Cardiac septum (tissue), 1 donor: ENCODE results near the gene SCGB1A1. TPM values are rescaled to one million over a fixed set of nuclear protein-coding genes. Genes with fewer than 3 reads are reported as not detected.
"Not testable (repeated sequence)": the region's sequence is repeated elsewhere in the genome, so short reads cannot be mapped to it uniquely, and the experiment has no call there.

Source experiments
- DNase-seq: peaks from one replicate; pipeline ENCODE4 v3.0.0-alpha.2; 2020; ENCODE audit warnings: low spot score
- intact Hi-C: fragments of 100-400 bp; cut with DNase I; formaldehyde crosslinking; loops from one replicate; pipeline ENCODE4 v1.14.0; 2022
- long read RNA-seq: library from polyadenylated mRNA; unstranded; transcript quantifications from one replicate; pipeline ENCODE4 v2.0.0, GENCODE V29; 2021
- total RNA-seq: library from RNA; stranded (reverse); fragmentation: NEBNext Ultra II Directional; extraction: Animal tissue kit (Norgen Biotek cat#: 25700); gene quantifications from one replicate; pipeline ENCODE4 v1.2.1, GENCODE V29; 2021
- donor health status: DM: no; HTN: no; CAD: no.

SCGB1A1 gene, protein sequence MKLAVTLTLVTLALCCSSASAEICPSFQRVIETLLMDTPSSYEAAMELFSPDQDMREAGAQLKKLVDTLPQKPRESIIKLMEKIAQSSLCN
- total RNA-seq = not detected
- long read RNA-seq = 0 reads

DNA sequence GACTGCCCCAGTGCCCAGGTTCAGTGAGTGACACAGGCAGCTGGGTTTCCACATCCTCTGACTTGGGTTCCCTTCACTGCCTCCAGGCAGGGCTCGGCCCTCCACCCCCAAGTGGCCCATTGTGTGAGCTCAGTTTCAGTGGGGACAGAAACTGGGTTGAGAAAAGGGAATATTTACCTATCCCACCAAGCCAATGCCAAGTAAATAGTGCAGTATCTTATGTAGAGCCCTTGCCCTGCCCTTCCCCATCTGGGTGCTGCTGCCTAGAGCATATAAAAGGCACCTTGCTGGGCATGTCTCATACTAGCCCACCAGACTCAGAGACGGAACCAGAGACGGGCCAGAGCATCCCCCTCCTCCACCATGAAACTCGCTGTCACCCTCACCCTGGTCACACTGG is at the start of gene SCGB1A1:
Gene SCGB1A1, plus strand, starts transcription at position 301 of the 400 bp plus-strand sequence. Its CDS starts 63 bp downstream, at position 364.
- DNase-seq = no peak

DNA sequence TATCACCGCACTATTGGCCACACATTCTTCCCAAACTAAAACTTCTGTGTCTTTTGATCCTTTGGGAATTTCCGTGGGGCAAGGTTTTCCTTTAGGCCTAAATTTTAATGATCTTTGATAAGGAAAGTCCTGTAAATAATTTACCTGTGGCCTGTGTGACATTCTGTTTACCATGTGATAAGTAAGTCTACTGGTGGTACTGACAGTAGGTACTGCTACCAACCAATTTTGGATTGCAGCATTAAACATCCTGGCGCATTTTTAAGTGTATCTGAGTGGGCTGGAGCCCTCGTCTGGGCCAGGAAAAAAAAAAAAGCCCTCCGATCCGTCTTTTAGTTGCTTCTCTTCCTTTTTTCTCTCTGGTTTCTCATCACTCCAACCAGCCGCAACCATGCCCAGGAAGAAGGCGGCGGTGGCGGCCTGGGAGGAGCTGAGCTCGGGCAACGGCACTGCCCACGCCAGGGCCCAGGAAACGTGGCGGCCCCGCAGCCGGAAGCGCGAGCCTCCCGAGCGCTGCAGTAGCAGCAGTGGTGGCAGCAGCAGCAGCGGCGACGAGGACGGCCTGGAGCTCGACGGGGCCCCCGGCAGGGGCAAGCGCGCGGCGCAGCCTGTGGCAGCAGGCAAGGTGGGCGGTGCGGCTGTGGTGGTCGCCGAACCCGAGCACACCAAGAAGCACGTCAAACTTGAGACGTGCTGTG is 47.9 kb upstream of the SCGB1A1 start:
- DNase-seq = no peak
- intact Hi-C loops = no loop called here

More for the DNA sequence above, at the start of gene SCGB1A1:
- intact Hi-C loops = no loop called here

DNA sequence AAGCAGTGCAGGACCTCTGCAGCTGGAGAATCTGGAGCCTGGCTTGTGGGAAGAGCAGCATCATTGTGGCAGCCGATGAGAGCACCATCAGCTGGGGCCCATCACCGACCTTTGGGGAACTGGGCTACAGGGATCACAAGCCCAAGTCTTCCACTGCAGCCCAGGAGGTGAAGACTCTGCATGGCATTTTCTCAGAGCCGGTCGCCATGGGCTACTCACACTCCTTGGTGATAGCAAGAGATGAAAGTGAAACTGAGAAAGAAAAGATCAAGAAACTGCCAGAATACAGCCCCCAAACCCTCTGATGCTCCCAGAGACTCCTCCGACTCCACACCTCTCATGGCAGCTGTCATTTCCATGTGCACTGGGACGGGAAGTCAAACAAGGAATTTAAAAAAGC is 46.0 kb upstream of the SCGB1A1 start:
- DNase-seq = no peak

DNA sequence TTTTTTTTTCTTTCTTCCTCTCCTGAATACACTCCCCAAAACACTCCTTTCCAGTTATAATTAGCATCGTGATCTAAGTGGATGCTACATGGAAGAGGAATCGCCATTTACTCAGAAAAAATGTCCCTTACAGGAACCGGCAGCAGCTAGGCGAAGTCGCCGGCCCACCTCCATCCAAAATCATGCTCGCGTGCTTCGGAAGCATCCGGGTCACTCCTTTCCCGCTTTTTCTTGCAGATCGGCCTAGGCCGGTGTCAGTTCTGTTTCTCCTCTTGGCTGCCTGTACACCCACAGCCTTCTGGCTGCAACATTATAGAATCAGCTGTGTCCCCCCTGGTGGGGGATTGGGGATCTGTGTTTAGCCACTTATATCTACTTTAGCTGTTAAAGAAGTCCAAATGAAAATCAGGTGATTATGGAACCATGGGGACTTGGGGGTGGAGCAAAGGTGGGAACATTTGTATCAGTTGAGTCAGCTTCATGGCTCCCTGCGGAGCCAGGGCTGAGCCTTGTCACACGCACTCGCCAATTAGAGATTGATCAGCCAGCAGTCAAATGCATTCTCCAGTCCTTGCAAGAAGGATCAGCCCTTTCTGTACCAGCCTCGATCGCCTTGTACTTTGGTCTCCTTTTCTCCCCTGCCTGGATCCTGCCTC is 45.2 kb upstream of the SCGB1A1 start:
- DNase-seq = no peak
- intact Hi-C loops = no loop called here

More for the DNA sequence above, 46.0 kb upstream of the SCGB1A1 start:
- intact Hi-C loops = no loop called here

DNA sequence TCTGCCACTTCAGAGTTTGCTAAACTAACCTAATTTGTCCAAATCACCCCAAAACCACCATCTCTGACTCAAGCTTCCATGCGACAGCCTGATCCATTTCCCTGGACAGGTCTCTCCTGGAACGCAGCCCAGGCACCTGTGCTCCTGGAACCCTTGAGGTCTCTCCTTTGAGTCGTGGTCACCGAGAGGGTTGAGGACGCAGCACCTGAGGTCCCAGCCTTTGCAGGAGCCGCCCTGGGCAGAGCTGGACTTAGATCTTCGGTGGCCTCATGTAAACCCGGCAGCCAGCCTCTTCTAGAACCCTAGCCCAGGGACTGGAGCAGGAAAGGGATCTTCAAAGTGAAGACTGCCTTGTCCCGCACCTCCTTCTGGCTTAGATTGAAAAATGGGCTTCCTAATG is 44.0 kb upstream of the SCGB1A1 start:
- intact Hi-C loops = loop anchor here (5.0 kb wide), 1 partner anchor 38 kb away; the partner anchor contains the start of gene ASRGL1
- DNase-seq = no peak

DNA sequence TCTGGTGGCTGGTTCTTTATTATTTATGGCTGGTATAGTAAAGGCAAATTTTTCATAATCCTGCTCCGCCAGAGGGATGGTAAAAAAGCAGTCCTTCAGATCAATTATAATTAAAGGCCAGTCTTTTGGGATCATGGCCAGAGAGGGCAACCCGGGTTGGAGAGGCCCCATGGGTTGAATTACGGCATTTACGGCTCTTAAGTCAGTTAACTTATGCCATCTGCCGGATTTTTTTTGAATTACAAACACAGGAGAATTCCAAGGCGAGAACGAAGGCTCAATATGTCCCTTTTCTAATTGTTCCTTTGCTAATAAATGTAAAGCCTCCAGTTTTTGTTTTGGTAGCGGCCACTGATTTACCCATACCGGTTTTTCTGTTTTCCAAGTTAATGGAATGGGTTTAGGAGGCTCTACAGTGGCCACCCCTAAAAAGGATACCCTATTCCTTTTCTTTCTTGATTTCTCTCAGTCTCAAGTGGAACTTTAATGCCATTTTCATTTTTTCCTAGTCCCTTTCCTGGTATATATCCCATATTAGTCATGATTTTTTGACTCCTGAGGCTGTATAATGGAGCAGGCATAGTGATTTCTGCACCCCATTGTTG is 40.3 kb upstream of the SCGB1A1 start:
- intact Hi-C loops = loop anchor here (5.0 kb wide), 1 partner anchor 41 kb away; the partner anchor contains the start of gene ASRGL1

DNA sequence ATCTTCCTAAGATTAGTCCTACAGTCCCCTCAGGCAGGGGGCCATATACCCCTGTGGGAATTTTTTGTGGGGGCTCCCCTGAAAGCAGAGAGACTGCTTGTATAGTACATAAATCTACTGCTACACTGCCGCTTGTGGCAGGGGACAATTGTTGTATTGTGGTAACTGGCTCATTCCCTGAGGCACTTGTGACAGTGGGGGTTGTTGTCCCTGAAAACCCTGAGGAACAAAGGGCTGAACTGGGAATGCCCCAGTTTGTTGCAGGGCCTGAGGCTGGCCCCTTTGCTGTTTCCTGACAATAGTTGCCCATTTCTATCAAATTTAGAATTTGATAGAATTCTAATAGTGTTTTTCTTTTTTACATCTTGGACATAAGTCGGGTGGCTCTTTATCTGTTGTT is 39.2 kb upstream of the SCGB1A1 start:
- intact Hi-C loops = loop anchor here (5.0 kb wide), 1 partner anchor 42 kb away; the partner anchor contains the start of gene ASRGL1
- DNase-seq = not testable (repeated sequence)

More for the DNA sequence above, 40.3 kb upstream of the SCGB1A1 start:
- not testable (repeated sequence) for DNase-seq

DNA sequence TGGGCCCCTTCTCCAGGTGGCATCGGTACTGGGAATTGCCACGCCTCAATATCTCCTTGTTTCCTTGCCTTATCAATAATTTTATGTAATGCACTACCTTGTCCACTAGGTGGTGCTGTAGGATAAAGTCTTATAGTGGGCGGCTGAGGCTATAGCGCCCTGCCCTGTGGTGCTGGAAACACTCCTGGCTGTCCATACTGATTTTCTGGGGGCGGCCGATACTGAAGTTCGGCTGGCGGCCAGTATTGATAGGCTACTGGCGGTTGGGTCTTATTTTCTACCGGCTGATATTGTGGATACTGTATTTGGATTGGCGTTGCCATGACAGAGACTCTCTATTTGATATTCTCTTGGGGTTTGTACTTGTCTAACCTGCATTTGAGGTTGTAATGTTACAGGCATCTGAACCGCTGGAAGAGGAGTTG is 38.0 kb upstream of the SCGB1A1 start:
- DNase-seq = not testable (repeated sequence)

DNA sequence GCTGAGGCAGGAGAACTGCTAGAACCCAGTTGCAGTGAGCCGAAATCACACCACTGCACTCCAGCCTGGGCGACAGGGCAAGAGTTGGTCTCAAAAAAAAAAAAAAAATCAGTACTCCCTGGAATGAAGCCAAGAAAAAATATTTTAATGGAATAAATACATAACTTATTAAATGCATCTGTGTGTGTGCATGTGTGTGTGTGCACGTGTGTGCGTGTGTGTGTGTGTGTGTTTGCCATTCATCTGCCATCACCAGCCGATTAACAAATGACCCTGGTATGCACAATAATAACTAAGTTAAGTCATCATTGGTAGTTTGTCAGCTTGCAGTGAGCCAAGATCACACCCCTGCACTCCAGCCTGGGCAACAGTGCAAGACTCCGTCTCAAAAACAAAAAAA is 35.0 kb upstream of the SCGB1A1 start:
- intact Hi-C loops = no loop called here
- no peak for DNase-seq

More for the DNA sequence above, 38.0 kb upstream of the SCGB1A1 start:
- intact Hi-C loops = not testable (repeated sequence)

DNA sequence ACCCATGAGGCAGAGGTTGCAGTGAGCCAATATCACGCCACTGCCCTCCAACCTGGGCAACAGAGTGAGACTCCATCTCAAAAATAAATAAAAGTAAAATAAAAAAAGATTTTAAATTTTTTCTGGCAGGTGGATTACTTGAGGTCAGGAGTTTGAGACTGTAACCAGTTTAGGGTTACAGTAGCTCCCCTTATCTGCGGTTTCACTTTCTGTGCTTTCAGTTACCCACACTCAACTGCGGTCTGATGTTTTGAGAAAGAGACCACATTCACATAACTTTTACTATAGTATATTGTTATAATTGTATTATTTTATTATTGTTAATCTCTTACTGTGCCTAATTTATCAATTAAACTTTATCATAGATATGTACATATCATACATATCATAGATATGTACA is 32.8 kb upstream of the SCGB1A1 start:
- intact Hi-C loops = not testable (repeated sequence)

DNA sequence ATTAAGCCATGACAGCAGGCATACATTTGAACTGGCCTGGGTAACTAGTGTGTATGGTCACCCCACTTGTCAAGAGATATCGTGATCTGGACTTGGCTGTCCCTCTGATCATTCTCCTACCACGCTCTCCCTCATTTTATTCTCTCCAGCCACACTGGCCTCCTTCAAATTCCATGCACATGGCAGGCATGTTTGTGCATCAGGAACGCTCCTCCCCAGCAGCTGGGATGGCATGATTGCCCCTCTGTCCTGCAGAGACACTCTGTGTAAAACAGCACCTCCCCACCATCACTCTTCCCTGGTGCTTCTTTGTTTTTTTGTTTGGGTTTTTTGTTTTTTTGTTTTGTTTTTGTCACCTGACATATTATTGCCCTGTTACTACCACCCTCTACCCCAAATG is 31.5 kb upstream of the SCGB1A1 start:
- intact Hi-C loops = no loop called here
- DNase-seq = no peak

More for the DNA sequence above, 32.8 kb upstream of the SCGB1A1 start:
- DNase-seq = not testable (repeated sequence)

DNA sequence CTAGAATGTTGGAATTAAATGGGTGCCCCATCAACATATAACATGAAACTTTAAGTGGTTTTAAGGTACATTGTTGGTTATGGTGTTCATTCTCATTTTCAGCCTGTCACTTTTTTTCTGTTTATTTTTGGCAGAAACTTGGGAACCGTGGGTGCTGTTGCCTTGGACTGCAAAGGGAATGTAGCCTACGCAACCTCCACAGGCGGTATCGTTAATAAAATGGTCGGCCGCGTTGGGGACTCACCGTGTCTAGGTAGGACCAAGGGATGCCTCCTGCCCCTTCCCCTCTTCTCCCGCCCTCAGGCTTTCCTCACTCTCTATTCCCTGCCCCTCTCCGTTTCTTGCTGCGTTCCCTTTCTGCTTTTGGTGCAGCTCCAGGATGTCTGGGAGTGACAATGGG is 29.8 kb upstream of the SCGB1A1 start:
- intact Hi-C loops = no loop called here
- DNase-seq = no peak

DNA sequence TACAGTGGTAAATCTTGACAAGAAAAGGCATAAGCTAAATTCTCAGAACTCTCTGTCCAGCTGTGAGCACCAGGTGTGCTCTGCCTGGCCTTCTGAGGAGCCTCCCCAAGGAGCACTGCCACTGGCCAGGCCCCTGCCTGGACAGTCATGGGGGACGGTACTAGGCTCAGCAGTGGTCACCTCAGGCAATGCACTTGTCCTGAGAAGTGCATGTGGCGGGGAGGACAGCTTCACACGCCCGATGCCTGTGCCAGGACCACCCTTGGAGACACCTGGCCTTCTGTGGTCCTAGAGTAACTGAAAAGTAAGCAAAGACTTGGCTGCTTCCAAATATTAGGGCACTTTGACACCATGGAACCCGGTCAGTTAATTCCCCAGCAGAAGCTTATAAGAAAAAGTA is 28.6 kb upstream of the SCGB1A1 start:
- intact Hi-C loops = no loop called here
- no peak for DNase-seq

DNA sequence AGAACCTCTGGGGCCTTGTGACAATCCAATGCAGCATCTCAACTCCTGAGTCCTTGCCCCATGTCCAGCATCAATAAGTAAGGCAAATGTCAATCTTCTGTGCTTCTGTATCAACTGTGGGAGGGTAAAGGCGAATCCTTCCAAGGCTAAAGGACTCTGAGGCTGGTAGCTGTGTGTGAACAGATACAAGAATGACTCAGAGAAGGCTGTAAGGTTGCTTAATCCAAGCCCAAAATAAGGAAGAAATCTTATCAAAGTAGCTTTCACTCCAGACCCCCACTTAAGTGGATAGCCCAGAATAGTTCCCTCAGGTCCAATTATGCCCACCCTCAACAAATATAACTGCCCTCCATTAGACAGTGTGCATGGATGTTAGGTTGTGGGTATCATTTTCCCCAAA is 28.1 kb upstream of the SCGB1A1 start:
- no peak for DNase-seq
- intact Hi-C loops = no loop called here

DNA sequence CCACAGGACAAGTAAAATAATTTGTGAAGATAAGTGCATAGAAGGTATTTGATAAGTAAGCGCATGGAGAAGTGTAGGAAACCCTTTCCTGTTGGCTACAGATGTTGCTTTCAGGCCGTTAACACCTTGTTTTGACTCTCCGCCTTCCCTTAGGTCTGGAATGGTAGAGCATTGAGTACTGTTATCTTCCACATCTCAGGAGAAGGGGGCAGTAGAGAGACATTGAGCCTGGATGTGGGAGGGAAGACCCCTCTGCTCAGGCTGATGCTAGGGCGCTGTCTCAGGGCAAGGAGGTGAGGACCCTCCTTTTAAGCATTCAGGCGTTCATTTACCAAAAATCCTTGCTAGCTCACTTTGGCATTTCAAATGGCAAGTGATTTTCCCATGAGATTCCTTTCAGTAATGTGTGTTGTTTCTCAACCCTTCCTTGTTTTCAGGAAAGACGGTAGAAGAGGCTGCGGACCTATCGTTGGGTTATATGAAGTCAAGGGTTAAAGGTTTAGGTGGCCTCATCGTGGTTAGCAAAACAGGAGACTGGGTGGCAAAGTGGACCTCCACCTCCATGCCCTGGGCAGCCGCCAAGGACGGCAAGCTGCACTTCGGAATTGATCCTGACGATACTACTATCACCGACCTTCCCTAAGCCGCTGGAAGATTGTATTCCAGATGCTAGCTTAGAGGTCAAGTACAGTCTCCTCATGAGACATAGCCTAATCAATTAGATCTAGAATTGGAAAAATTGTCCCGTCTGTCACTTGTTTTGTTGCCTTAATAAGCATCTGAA is 27.0 kb upstream of the SCGB1A1 start:
- intact Hi-C loops = no loop called here
- no peak for DNase-seq

DNA sequence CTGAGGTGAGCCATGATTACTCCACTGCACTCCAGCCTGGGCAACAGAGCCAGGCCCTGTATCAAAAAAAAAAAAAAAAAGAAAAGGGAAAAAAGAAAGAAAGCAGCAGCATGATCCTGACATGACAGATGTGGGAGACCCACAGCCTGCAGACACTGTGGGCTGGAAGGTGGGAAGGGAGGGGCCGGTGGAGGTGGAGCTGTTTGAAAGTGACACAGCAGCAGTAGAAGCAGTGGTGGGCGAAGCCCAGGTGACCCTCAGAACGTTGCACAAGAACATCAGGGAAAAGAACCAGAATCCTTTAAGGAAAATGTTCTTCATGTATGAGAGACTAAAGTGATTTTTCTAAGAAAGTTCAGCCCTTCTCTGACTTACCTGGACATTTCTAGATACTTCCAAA is 26.3 kb upstream of the SCGB1A1 start:
- intact Hi-C loops = no loop called here
- DNase-seq = no peak

DNA sequence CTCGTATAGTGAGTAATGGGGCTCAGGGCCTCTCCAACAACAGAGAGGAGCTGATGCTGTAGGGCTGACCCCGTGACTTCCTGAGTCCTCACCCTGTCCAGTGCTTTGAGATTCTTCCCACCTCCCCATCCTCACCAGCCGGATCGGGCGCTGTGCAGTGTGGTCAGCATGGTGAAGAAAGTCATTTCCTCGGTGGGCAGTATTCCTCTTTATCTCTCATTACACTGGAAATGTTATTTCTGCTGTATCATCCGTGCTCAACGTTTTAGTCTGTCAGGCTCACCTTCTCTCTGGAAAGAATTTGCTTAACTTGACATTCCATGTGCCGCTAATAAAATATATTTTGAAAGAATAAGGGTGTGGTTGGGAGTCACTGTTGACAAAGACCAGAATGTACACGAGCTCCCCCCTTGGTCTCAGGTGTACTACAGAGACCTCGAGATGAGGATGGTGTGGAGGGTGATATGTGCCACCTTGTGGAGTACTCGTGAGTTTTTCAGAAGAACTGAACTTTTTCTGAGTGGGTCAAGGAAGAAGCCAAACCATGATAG is 25.7 kb upstream of the SCGB1A1 start:
- DNase-seq = no peak
- intact Hi-C loops = no loop called here

DNA sequence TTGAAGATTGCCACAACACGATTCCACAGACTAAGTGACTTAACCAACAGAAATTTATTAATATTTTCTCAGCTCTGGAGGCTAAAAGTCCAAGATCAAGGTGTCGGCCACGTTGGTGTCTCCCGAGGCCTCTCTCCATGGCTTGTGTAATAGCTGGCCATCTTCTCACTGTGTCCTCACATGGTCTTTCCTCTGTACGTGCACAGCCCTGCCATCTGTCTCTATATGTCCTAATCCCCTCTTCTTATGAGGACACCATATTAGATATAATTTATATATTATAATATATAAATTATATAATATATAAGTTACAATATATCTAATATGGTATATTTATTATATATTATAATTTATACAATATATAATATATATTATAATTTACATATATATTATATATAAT is 25.1 kb upstream of the SCGB1A1 start:
- no peak for DNase-seq
- intact Hi-C loops = no loop called here
